ENCODE data around the gene MST1.

MST1 gene

DNA sequence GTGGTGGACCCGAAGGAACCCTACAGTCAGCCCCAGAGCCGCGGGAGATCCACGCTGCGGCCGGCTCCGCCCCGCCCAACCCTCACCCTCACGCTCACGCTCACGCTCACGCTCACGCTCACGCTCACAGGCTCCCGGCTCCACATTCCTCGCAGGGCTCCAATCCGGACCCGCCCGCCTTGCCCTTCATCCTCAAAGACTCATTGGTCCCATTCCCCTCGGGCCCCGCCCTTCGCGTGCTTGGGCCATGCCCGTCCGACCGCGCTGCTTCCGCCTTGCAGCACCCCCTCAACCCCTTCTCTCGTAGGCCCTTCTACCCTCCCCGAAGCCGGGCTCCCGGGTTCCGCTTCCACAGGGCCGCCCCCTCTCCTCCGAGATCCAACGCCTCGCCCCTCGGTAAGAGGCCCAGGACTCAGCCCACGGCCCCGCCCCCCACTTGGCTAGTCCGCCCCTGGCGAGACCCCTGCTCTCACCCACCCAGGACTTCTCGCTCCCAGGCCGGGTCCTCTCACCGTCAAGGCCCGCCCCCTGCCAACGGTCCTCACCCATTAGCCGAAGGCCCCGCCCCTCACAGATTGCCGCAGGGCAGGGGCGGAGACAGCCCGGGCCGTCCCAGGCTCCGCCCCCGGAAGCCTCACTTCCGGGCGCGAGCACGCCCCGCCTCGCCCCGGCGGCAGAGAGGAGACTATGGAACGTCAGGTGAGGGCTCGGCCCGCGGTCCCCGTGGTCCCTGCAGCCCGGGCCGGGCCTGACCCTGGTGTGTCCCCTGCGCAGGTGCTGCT, 15.4 kb downstream of the MST1 start, which contains the start of gene APEH:
TSS of gene APEH (plus strand) at position 637 of the 782 bp plus-strand sequence. CDS start at position 688, 51 bp downstream.
- DNase-seq: peak; percentile 97

- peak in 1 of 2 donors; percentile 3 for DNase-seq
Measured at GRCh38 chr3:49673121-49673714, 16.1 kb downstream of the MST1 start.

DNA sequence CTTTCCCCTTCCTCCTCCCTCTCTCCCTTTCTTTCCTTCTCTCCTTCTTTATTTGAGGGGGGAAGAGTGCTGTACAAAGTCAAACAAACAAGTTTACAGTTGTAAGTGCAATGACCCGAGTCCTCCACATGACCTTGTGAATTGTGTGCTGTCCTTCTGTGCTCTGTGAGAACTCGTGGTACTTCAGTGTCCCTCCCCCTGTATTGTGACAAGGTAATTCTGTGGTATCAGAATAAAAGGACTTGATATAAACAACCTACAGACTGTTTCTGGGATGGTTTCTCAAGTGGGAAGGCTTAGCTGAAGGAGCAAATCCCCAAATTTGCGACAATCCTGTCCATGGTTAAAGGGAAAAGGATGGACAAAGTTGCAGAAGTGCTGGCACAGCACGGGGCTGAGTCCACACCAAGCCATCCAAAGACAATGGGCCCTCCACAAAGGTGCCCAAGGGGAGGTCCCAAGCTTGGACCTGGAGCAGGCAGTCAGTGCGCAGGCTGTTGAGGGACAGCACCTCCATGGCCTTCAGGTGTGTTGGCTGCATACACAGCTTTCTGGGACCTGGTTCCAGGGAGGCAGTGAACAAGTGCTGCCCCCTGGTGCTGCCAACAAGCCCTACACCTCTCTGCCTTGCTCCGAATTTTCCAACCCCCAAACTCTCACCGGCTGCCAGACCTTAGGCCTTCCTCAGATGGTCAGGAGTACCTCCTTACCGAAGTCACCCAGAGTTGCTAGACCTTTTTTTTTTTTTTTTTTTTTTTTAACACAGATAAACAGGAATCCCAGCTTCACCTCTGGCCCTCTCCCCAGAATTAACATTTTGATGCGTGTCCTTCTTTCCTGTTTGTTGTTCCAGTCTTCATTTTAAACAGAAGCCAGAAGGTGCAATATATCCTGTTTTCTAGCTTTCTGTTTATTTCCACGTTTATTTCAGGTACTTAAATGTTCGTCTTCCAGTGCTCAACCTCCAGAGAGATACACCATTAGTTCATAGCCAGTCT, 17.7 kb downstream of the MST1 start:
- DNase-seq: peak; percentile 62 to 80

DNA sequence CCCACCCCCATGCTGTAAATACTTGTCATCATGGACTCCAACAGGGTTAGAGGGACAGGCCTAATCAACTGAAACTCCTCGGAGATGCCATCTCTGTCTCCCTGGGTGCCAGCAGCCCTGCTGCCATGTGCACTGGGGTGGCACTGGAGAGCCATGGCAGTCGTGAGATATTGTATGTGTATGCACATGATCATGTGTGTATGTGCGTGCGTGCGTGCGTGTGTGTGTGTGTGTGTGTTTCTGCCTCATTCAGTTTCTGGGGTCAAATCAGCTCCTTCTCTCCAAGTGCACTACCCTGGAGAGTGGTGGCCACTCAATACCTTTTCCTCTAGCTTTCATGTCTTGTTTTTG, 18.4 kb downstream of the MST1 start:
- no peak for DNase-seq

- no peak for DNase-seq
Measured at GRCh38 chr3:49669352-49669751, 19.9 kb downstream of the MST1 start.

DNA sequence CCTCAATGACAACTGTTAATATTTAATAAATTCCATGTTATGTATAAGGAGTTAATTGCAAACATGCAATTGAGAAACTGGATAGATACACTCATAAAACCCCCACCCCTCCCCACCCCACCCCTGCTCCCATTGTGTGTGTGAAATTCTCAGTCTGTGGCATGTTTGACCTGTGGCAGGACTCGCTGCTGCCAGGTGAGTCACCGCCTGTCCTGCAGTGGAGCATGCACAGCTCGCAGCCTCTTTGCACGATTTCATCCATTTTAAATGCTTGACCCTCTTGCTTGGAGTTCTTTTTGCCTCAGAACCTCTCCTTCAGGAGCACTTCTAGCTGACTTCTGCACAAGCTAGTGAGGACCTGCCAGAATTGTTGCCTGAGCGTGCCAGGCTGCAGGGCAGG, 20.4 kb downstream of the MST1 start:
- no peak for DNase-seq

DNA sequence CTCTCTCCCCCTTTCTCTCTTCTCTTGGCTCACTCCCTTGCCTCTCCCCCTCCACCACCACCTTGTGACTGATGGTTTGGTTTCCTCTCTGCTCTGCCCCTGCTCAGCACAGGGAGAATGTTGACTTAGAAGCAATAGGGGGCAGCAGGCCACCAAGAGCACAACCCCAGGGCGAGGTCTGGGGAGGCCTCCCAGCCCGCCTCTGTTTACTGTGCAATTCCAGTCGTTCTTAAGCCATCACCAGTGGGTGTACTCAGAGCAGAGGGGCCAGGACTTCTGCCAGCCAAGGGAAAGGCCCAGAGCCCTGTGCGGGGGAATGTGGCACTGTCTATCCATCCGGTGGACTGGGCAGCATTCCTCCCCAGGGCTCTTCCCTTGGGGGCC, 20.9 kb downstream of the MST1 start:
- no peak for DNase-seq

- DNase-seq: no peak
Measured at GRCh38 chr3:49667701-49668413, 21.4 kb downstream of the MST1 start.

GRCh38 chr3:49666592-49666991, 22.7 kb downstream of the MST1 start:
- DNase-seq: no peak

GRCh38 chr3:49665822-49666519, 23.3 kb downstream of the MST1 start:
- no peak for DNase-seq

- no peak for DNase-seq
Measured at GRCh38 chr3:49664300-49664699, 25.0 kb downstream of the MST1 start.

DNA sequence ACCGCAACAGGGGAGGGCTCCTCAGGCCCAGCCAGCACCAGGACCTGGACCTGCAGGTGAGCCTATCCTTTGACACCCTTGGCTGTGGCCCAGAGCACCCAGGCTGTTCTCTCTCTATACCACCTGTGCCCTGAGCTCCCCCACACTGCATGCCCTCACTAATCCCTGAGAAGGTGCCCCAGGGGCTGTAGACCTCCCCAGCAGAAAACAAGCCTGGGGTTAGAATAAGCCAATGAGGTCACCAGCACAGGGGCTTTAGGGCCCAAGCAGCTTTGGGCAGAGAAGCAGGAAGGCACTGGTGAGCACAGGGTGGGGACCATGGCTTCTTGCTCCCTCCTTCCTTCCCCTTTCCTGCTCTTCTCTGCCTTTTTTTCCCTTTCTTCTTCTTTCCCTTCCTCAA, 25.4 kb downstream of the MST1 start:
- no peak for DNase-seq

DNA sequence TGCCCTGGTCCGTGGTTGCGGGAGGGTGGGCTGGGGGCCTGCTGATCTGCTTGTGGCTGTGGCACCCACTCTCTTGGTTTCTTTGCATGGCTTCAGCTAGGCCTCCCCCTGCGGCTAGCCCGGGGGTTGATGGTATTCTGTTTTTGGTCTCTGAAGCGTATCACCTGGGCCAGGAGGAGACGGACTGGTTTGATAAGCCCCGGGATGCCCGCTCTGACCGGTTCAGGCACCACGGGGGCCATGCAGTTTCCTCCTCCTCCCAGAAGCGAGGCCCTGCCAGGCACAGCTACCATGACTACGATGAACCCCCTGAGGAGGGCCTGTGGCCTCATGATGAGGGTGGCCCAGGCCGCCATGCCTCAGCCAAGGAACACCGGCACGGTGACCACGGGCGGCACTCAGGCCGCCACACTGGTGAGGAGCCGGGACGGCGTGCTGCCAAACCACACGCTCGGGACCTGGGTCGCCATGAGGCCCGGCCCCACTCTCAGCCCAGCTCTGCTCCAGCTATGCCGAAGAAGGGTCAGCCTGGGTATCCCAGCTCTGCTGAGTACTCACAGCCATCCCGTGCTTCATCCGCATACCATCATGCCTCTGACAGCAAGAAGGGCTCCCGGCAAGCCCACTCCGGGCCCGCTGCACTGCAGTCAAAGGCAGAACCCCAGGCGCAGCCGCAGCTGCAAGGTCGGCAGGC, 26.4 kb downstream of the MST1 start:
- no peak for DNase-seq

DNA sequence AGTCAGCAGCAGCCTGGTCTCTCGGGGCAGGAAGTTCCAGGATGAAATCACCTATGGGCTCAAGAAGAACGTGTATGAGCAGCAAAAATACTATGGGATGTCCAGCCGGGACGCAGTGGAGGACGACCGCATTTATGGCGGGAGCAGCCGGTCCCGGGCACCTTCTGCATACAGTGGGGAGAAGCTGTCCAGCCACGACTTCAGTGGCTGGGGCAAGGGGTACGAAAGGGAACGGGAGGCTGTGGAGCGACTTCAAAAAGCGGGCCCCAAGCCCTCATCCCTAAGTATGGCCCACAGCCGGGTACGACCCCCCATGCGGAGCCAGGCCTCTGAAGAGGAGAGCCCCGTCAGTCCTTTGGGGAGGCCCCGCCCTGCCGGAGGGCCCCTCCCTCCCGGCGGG, 27.3 kb downstream of the MST1 start:
- DNase-seq: no peak

- DNase-seq: no peak
Measured at GRCh38 chr3:49661281-49661680, 28.0 kb downstream of the MST1 start.

DNA sequence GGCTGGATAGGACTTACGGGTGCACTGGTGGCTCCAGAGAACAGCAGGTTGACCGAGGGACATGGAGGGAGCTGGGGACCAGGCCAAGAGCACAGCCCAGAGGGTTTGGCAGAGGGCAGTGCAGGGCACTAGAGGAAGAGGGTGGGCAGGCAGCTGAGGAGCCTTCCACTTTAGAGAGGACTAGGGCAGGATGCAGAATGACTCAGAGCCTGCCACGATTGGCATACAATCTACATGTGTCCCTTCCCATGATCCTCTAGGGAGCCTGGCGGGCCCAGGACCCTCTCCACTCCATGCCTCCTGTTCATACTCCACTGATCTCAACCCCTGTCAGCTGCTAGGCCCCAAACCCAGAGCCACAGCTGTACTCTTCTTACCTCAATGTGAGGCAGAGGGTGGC, 29.5 kb downstream of the MST1 start:
- no peak for DNase-seq

GRCh38 chr3:49658711-49659110, 30.6 kb downstream of the MST1 start:
- no peak for DNase-seq

- DNase-seq: no peak
Measured at GRCh38 chr3:49657208-49657915, 31.9 kb downstream of the MST1 start.

- DNase-seq: no peak
Measured at GRCh38 chr3:49656541-49657112, 32.6 kb downstream of the MST1 start.

- DNase-seq: no peak
Measured at GRCh38 chr3:49655731-49656285, 33.5 kb downstream of the MST1 start.

Measured in CD4-positive, alpha-beta T cell treated with Interferon alpha-2 for 1 hour (primary cell).